HCT116 (cell line): ENCODE data around the gene LZTS3.

Experiments
- CEBPB ChIP-seq: IDR thresholded peaks from 2 replicates; pipeline ENCODE4 v1.6.1; 2012; ENCODE audit warnings: low read depth
- EZH2 ChIP-seq: fragments of 200-600 bp; sonication (generic); IDR thresholded peaks from 2 replicates; pipeline ENCODE4 v1.6.1; 2017; ENCODE audit warnings: antibody characterized with exemption, mixed run types
- EZH2phosphoT487 ChIP-seq: fragments of 200-600 bp; IDR thresholded peaks from 2 replicates; pipeline ENCODE4 v1.6.1; 2018; ENCODE audit warnings: antibody characterized with exemption, borderline replicate concordance
- FOSL1 ChIP-seq: IDR thresholded peaks from 2 replicates; pipeline ENCODE4 v1.6.1; 2012; ENCODE audit warnings: low read depth
- JUND ChIP-seq: IDR thresholded peaks from 2 replicates; pipeline ENCODE4 v1.6.1; 2012
- POLR2A ChIP-seq: IDR thresholded peaks from 2 replicates; pipeline ENCODE4 v1.7.0; 2011; ENCODE audit warnings: borderline replicate concordance; ENCODE audit not compliant: insufficient read depth, insufficient read length; ENCODE audit errors: extremely low read depth
- POLR2AphosphoS5 ChIP-seq: IDR thresholded peaks from 2 replicates; pipeline ENCODE4 v1.6.1; 2011; ENCODE audit warnings: mild to moderate bottlenecking, low read depth, low read length, moderate library complexity
- RAD21 ChIP-seq: IDR thresholded peaks from 2 replicates; pipeline ENCODE4 v1.6.1; 2012; ENCODE audit warnings: low read depth, mild to moderate bottlenecking
- SIN3A ChIP-seq: IDR thresholded peaks from 2 replicates; pipeline ENCODE4 v1.6.1; 2012; ENCODE audit warnings: low read depth
- TCF7L2 ChIP-seq: IDR thresholded peaks from 2 replicates; pipeline ENCODE4 v1.7.0; 2011; ENCODE audit warnings: borderline replicate concordance, inconsistent platforms; ENCODE audit not compliant: insufficient read depth, insufficient read length; ENCODE audit errors: extremely low read depth
- TF ChIP-seq, protein P1 (sequence below), 3 experiments: fragments of 200-600 bp in 1 of 3; sonication (generic) in 1 of 3; IDR thresholded peaks in 2 of 3; conservative IDR thresholded peaks in 1 of 3; 2 replicates each; pipeline ENCODE4 v1.5.1; 2012 to 2017; ENCODE audit warnings: low read depth in 2 of 3, low read length in 2 of 3, antibody characterized with exemption in 1 of 3, borderline replicate concordance in 1 of 3, control low read depth in 1 of 3, mild to moderate bottlenecking in 1 of 3, mixed read lengths in 1 of 3, mixed run types in 1 of 3, moderate library complexity in 1 of 3; ENCODE audit not compliant: insufficient read depth in 1 of 3
- TF ChIP-seq, protein P2 (sequence below): IDR thresholded peaks from 2 replicates; pipeline ENCODE4 v1.6.1; 2012; ENCODE audit warnings: low read depth
- TF ChIP-seq, protein P3 (sequence below): IDR thresholded peaks from 2 replicates; pipeline ENCODE4 v1.6.1; 2011; ENCODE audit warnings: mild to moderate bottlenecking, low read length, moderate library complexity; ENCODE audit not compliant: insufficient replicate concordance; ENCODE audit errors: extremely low read depth

DNA sequence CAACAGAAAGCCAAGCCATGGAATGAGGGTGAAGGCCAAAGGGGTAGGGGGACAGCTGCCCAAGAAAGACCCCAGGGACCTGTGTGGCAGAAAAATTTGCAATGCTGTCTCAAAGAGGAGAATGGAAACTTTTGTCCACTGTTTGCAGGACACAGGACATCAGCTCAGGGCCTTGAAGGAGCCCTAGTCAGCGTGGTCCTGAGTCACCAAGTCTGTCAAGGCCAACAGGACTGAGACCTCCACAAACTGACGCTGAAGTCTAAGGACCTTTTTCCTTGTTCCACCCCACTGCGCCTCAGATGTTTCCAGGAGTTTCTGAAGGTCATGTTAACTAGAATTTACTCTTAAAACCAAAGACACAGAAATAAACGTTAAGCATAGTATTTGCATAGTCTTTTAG lies 57.0 kb downstream of the LZTS3 start:
- TF ChIP-seq, protein P1, sequence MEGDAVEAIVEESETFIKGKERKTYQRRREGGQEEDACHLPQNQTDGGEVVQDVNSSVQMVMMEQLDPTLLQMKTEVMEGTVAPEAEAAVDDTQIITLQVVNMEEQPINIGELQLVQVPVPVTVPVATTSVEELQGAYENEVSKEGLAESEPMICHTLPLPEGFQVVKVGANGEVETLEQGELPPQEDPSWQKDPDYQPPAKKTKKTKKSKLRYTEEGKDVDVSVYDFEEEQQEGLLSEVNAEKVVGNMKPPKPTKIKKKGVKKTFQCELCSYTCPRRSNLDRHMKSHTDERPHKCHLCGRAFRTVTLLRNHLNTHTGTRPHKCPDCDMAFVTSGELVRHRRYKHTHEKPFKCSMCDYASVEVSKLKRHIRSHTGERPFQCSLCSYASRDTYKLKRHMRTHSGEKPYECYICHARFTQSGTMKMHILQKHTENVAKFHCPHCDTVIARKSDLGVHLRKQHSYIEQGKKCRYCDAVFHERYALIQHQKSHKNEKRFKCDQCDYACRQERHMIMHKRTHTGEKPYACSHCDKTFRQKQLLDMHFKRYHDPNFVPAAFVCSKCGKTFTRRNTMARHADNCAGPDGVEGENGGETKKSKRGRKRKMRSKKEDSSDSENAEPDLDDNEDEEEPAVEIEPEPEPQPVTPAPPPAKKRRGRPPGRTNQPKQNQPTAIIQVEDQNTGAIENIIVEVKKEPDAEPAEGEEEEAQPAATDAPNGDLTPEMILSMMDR (IDR thresholded peaks at IDR 0.05 in 2 of 3, conservative IDR thresholded peaks at IDR 0.05 in 1 of 3; ENCODE audit: borderline replicate concordance in 1 of 3, insufficient read depth in 1 of 3, low read depth in 2 of 3, low read length in 2 of 3): no peak
- TF ChIP-seq, protein P2, sequence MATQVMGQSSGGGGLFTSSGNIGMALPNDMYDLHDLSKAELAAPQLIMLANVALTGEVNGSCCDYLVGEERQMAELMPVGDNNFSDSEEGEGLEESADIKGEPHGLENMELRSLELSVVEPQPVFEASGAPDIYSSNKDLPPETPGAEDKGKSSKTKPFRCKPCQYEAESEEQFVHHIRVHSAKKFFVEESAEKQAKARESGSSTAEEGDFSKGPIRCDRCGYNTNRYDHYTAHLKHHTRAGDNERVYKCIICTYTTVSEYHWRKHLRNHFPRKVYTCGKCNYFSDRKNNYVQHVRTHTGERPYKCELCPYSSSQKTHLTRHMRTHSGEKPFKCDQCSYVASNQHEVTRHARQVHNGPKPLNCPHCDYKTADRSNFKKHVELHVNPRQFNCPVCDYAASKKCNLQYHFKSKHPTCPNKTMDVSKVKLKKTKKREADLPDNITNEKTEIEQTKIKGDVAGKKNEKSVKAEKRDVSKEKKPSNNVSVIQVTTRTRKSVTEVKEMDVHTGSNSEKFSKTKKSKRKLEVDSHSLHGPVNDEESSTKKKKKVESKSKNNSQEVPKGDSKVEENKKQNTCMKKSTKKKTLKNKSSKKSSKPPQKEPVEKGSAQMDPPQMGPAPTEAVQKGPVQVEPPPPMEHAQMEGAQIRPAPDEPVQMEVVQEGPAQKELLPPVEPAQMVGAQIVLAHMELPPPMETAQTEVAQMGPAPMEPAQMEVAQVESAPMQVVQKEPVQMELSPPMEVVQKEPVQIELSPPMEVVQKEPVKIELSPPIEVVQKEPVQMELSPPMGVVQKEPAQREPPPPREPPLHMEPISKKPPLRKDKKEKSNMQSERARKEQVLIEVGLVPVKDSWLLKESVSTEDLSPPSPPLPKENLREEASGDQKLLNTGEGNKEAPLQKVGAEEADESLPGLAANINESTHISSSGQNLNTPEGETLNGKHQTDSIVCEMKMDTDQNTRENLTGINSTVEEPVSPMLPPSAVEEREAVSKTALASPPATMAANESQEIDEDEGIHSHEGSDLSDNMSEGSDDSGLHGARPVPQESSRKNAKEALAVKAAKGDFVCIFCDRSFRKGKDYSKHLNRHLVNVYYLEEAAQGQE: no peak
- TF ChIP-seq POLR2A (no peak), EZH2phosphoT487 (no peak), POLR2AphosphoS5 (no peak), RAD21 (no peak), SIN3A (no peak), FOSL1 (no peak), CEBPB (no peak), TCF7L2 (no peak), EZH2 (no peak), JUND (no peak)
- TF ChIP-seq, protein P3, sequence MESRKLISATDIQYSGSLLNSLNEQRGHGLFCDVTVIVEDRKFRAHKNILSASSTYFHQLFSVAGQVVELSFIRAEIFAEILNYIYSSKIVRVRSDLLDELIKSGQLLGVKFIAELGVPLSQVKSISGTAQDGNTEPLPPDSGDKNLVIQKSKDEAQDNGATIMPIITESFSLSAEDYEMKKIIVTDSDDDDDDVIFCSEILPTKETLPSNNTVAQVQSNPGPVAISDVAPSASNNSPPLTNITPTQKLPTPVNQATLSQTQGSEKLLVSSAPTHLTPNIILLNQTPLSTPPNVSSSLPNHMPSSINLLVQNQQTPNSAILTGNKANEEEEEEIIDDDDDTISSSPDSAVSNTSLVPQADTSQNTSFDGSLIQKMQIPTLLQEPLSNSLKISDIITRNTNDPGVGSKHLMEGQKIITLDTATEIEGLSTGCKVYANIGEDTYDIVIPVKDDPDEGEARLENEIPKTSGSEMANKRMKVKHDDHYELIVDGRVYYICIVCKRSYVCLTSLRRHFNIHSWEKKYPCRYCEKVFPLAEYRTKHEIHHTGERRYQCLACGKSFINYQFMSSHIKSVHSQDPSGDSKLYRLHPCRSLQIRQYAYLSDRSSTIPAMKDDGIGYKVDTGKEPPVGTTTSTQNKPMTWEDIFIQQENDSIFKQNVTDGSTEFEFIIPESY: no peak
